Trophoblast cell (in vitro differentiated cells and primary cell): ENCODE data around the gene CACTIN.

Experiments
- DNase-seq, 2 donors: peaks; one replicate each; pipeline ENCODE4 v3.0.0-alpha.2; 2016
- H2AFZ ChIP-seq: 2 replicates; pipeline ENCODE4 v1.6.1; 2013; ENCODE audit warnings: low read length, moderate library complexity, mild to moderate bottlenecking; ENCODE audit not compliant: insufficient read depth, poor library complexity
- H2AK5ac ChIP-seq: 2 replicates; pipeline ENCODE4 v1.6.1; 2013; ENCODE audit warnings: mild to moderate bottlenecking, low read length
- H2BK120ac ChIP-seq: 2 replicates; pipeline ENCODE4 v1.6.1; 2013; ENCODE audit warnings: low read length, mild to moderate bottlenecking, moderate library complexity; ENCODE audit not compliant: insufficient read depth, poor library complexity
- H2BK12ac ChIP-seq: 2 replicates; pipeline ENCODE4 v1.6.1; 2013; ENCODE audit warnings: mild to moderate bottlenecking, low read length, moderate library complexity
- H2BK5ac ChIP-seq: 2 replicates; pipeline ENCODE4 v1.6.1; 2013; ENCODE audit warnings: low read length, low read depth, moderate library complexity, mild to moderate bottlenecking; ENCODE audit not compliant: poor library complexity
- H3K14ac ChIP-seq: 2 replicates; pipeline ENCODE4 v1.6.1; 2013; ENCODE audit warnings: mild to moderate bottlenecking, low read length
- H3K18ac ChIP-seq: 2 replicates; pipeline ENCODE4 v1.6.1; 2013; ENCODE audit warnings: mild to moderate bottlenecking, low read length
- H3K23ac ChIP-seq: 2 replicates; pipeline ENCODE4 v1.6.1; 2013; ENCODE audit warnings: low read length
- H3K27ac ChIP-seq: 2 replicates; pipeline ENCODE4 v1.5.1; 2013; ENCODE audit warnings: low read depth, mild to moderate bottlenecking, inconsistent platforms, low read length, moderate library complexity
- H3K27me3 ChIP-seq: 2 replicates; pipeline ENCODE4 v1.6.1; 2013; ENCODE audit warnings: inconsistent platforms, mild to moderate bottlenecking, low read length, moderate library complexity; ENCODE audit not compliant: insufficient read depth
- H3K36me3 ChIP-seq, 2 experiments: 1 replicate in 1 of 2; 2 replicates in 1 of 2; pipeline ENCODE4 v1.6.1; 2013; ENCODE audit warnings: low read length in 2 of 2, mild to moderate bottlenecking in 2 of 2, moderate library complexity in 1 of 2; ENCODE audit not compliant: insufficient read depth in 2 of 2, control insufficient read depth in 1 of 2
- H3K4ac ChIP-seq: 2 replicates; pipeline ENCODE4 v1.6.1; 2013; ENCODE audit warnings: low read depth, mild to moderate bottlenecking, low read length, moderate library complexity
- H3K4me1 ChIP-seq, 2 experiments: 1 replicate in 1 of 2; 2 replicates in 1 of 2; pipeline ENCODE4 v1.6.1; 2013; ENCODE audit warnings: low read length in 2 of 2, mild to moderate bottlenecking in 2 of 2, moderate library complexity in 1 of 2; ENCODE audit not compliant: insufficient read depth in 2 of 2, control insufficient read depth in 1 of 2
- H3K4me2 ChIP-seq: 2 replicates; pipeline ENCODE4 v1.6.1; 2013; ENCODE audit warnings: inconsistent platforms, mild to moderate bottlenecking, low read length, moderate library complexity
- H3K4me3 ChIP-seq: 2 replicates; pipeline ENCODE4 v1.5.1; 2013; ENCODE audit warnings: mild to moderate bottlenecking, low read depth, low read length, inconsistent platforms
- H3K79me1 ChIP-seq: one replicate; pipeline ENCODE4 v1.6.1; 2013; ENCODE audit warnings: low read length
- H3K79me2 ChIP-seq: 2 replicates; pipeline ENCODE4 v1.6.1; 2013; ENCODE audit warnings: low read length, mild to moderate bottlenecking; ENCODE audit not compliant: control insufficient read depth, insufficient read depth, poor library complexity
- H3K9ac ChIP-seq: 2 replicates; pipeline ENCODE4 v1.6.1; 2013; ENCODE audit warnings: mild to moderate bottlenecking, low read length
- H3K9me3 ChIP-seq: 2 replicates; pipeline ENCODE4 v1.6.1; 2013; ENCODE audit warnings: low read depth, mild to moderate bottlenecking, control low read depth, inconsistent platforms, low read length; ENCODE audit not compliant: insufficient read depth
- H4K12ac ChIP-seq: 2 replicates; pipeline ENCODE4 v1.6.1; 2013; ENCODE audit warnings: low read depth, mild to moderate bottlenecking, low read length, moderate library complexity
- H4K8ac ChIP-seq: 2 replicates; pipeline ENCODE4 v1.6.1; 2013; ENCODE audit warnings: low read depth, mild to moderate bottlenecking, low read length, moderate library complexity
- H4K91ac ChIP-seq: one replicate; pipeline ENCODE4 v1.6.1; 2013; ENCODE audit warnings: low read depth, mild to moderate bottlenecking, low read length, moderate library complexity
- WGBS: extraction: QIAGEN DNeasy Blood & Tissue Kit; methylation state at CpG from one replicate; pipeline ENCODE4 v1.1.7; 2013; ENCODE audit warnings: missing lambda C conversion rate; ENCODE audit not compliant: insufficient read length, insufficient coverage; ENCODE audit errors: extremely low coverage; 5-methylcytosine and 5-hydroxymethylcytosine counted together

The CACTIN gene

DNA sequence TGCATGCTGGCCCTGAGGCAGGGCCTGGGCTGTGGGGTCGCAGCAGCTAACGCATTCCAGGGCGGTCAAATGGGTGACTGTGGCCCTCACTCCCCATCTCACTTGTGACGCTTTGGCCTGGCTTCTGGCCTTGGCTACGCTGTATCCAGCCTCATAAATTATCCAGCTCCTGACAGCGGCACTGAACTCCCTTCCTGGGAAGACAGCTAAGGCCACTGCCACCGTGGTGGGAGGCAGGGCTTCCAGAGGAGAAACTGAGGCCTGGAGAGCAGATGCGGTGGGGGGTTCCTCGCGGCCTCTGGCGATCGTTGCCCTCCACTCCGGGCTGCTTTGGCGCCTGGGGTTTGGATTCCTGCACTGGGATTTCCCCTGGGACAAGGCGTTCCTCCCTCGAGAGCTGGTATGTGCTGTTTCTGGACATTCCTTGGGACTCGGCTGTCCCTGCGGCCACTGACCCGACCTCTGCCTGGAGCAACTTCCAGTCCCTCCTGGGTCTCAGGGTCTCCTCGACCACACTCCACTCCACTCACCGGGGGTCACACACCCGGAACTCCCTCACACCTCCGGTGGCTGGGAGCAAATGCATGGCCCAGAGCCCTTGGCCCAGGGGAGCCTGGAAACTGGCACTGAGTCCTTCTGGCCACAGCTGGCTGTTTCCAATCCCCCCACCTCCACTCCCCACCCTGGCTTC lies 23.3 kb downstream of the CACTIN start:
- Histone ChIP-seq H3K4ac (no peak overlapping the region), H4K91ac (peak overlapping the region; percentile 11), H3K27ac (no peak overlapping the region), H2BK12ac (no peak overlapping the region), H4K12ac (no peak overlapping the region), H2BK5ac (no peak overlapping the region), H3K79me1 (peaks cover 2% of the 10 kb centered on the region), H3K36me3 (no peaks in the 10 kb centered on the region), H3K9ac (no peak overlapping the region), H3K9me3 (peaks cover 6% of the 10 kb centered on the region), H3K27me3 (no peaks in the 10 kb centered on the region), H3K14ac (no peak overlapping the region), H2AK5ac (no peak overlapping the region), H2AFZ (no peak overlapping the region), H3K18ac (no peak overlapping the region), H4K8ac (no peak overlapping the region), H3K23ac (no peak overlapping the region), H3K4me1 (peaks cover 13 to 14% of the 10 kb centered on the region in 2 experiments), H2BK120ac (no peak overlapping the region), H3K4me3 (no peak overlapping the region), H3K4me2 (no peak overlapping the region), H3K79me2 (no peaks in the 10 kb centered on the region)
- DNase-seq = peak; percentile 51 to 64
- no CpG with 5 or more reads among the region's 23 CpGs for WGBS

DNA sequence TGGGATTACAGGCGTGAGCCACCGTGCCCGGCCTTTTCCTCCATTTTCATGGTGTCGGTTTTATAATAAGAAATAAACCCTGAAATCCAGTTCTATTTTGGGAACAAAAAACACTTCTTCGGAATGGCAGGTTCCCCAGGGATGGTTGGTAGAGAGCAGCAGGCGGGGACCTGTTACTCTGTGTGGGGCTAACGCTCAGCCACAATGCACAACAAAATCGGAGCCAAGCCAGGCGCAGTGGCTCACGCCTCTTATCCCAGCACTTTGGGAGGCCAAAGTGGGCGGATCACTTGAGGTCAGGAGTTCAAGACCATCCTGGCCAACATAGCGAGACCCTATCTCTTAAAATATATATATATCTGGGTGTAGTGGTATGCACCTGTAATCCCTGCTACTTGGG lies 25.6 kb downstream of the CACTIN start:
- H2BK12ac ChIP-seq = no peak overlapping the region
- H3K79me2 ChIP-seq = no peaks in the 10 kb centered on the region
- no peak overlapping the region for H2AK5ac ChIP-seq
- no peak overlapping the region for H3K14ac ChIP-seq
- no peak overlapping the region for H2BK120ac ChIP-seq
- H4K91ac ChIP-seq = no peak overlapping the region
- no peak overlapping the region for H3K4me2 ChIP-seq
- no peaks in the 10 kb centered on the region for H3K27me3 ChIP-seq
- H3K23ac ChIP-seq = no peak overlapping the region
- no peak overlapping the region for H3K18ac ChIP-seq
- peaks cover 2% of the 10 kb centered on the region for H3K79me1 ChIP-seq
- no peak overlapping the region for H3K4ac ChIP-seq
- no peak overlapping the region for H3K9ac ChIP-seq
- H3K9me3 ChIP-seq = peaks cover 3% of the 10 kb centered on the region
- no CpG with 5 or more reads among the region's 12 CpGs for WGBS
- H3K36me3 ChIP-seq = no peaks in the 10 kb centered on the region
- no peak overlapping the region for H3K4me3 ChIP-seq
- no peak overlapping the region for H2BK5ac ChIP-seq
- H4K8ac ChIP-seq = no peak overlapping the region
- no peak for DNase-seq
- no peak overlapping the region for H4K12ac ChIP-seq
- peaks cover 8 to 9% of the 10 kb centered on the region in 2 experiments for H3K4me1 ChIP-seq
- H3K27ac ChIP-seq = no peak overlapping the region
- no peak overlapping the region for H2AFZ ChIP-seq

GRCh38 chr19:3599776-3600187 lies 26.8 kb downstream of the CACTIN start:
- no peak overlapping the region for H4K91ac ChIP-seq
- H3K36me3 ChIP-seq = no peaks in the 10 kb centered on the region
- no peak overlapping the region for H3K23ac ChIP-seq
- H3K4ac ChIP-seq = no peak overlapping the region
- H3K9me3 ChIP-seq = peaks cover 3% of the 10 kb centered on the region
- no peak for DNase-seq
- H2BK120ac ChIP-seq = no peak overlapping the region
- no peak overlapping the region for H3K27ac ChIP-seq
- H3K79me1 ChIP-seq = peaks cover 2% of the 10 kb centered on the region
- WGBS = no CpG with 5 or more reads among the region's 28 CpGs
- no peak overlapping the region for H3K18ac ChIP-seq
- H4K8ac ChIP-seq = no peak overlapping the region
- H2BK5ac ChIP-seq = no peak overlapping the region
- H2AFZ ChIP-seq = no peak overlapping the region
- peaks cover 8 to 9% of the 10 kb centered on the region in 2 experiments for H3K4me1 ChIP-seq
- H3K4me3 ChIP-seq = no peak overlapping the region
- H3K27me3 ChIP-seq = no peaks in the 10 kb centered on the region
- no peak overlapping the region for H2AK5ac ChIP-seq
- H2BK12ac ChIP-seq = no peak overlapping the region
- no peak overlapping the region for H3K4me2 ChIP-seq
- no peak overlapping the region for H3K9ac ChIP-seq
- no peak overlapping the region for H4K12ac ChIP-seq
- H3K14ac ChIP-seq = no peak overlapping the region
- H3K79me2 ChIP-seq = no peaks in the 10 kb centered on the region

DNA sequence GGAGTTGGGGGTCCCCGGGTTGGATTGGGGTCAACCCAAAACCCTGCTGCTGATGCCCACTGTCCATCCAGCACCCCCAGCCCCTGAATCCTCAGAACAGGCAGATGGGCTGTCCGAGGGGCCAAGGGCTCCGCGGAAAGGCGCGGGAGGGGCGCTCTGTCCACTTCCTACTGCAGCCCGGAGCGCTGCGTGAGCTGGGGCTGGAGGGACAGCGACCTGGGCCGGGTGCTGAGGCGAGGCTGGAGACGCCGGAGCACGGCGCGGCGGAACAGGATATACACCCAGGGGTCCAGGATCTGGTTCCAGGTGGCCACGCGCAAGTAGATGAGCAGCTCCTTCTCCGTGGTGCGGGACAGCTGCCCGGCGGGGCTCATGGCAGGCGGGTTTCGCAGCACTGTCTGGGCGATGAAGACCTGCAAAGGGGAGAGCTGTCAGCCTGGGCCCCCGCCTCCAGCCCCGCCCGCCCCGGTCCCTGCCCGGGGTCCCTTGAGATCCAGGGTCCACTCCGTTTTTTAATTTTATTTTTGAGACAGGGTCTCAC lies 31.0 kb downstream of the CACTIN start:
- H3K14ac ChIP-seq = no peak overlapping the region
- no peak overlapping the region for H2BK5ac ChIP-seq
- H4K12ac ChIP-seq = no peak overlapping the region
- H2AK5ac ChIP-seq = no peak overlapping the region
- no peak overlapping the region for H3K9ac ChIP-seq
- H3K27me3 ChIP-seq = no peaks in the 10 kb centered on the region
- no peaks in the 10 kb centered on the region for H3K36me3 ChIP-seq
- H3K4me3 ChIP-seq = no peak overlapping the region
- H4K8ac ChIP-seq = no peak overlapping the region
- no peak overlapping the region for H2BK120ac ChIP-seq
- no peak overlapping the region for H3K4ac ChIP-seq
- H3K27ac ChIP-seq = no peak overlapping the region
- WGBS = no CpG with 5 or more reads among the region's 34 CpGs
- H3K79me2 ChIP-seq = no peaks in the 10 kb centered on the region
- H3K9me3 ChIP-seq = peaks cover 11% of the 10 kb centered on the region
- H2AFZ ChIP-seq = no peak overlapping the region
- no peak overlapping the region for H3K18ac ChIP-seq
- no peak for DNase-seq
- H3K79me1 ChIP-seq = no peaks in the 10 kb centered on the region
- H4K91ac ChIP-seq = no peak overlapping the region
- no peak overlapping the region for H2BK12ac ChIP-seq
- no peak overlapping the region for H3K23ac ChIP-seq
- no peak overlapping the region for H3K4me2 ChIP-seq
- H3K4me1 ChIP-seq = no peaks in the 10 kb centered on the region
